ENCODE results near the gene STOX2. TPM values are rescaled to one million over a fixed set of nuclear protein-coding genes. Genes with fewer than 3 reads are reported as not detected.

STOX2 gene
- total RNA-seq, 4 donors from 2014 or later: 3.5 to 23.1 (median 7.6) TPM

GRCh38 chr4:183878251-183878970 lies 26.7 kb upstream of the STOX2 start:
- H3K27ac ChIP-seq: no peak overlapping the region
- no peak for TF ChIP-seq POLR2A (IDR thresholded peaks at IDR 0.05)
- H3K9me3 ChIP-seq: no peaks in the 10 kb centered on the region
- H3K4me3 ChIP-seq: no peak overlapping the region
- no peaks in the 10 kb centered on the region for H3K36me3 ChIP-seq
- H3K4me1 ChIP-seq: peaks cover 0 to 3% (median 0%) of the 10 kb centered on the region in 4 donors
- DNase-seq: no peak
- no peaks in the 10 kb centered on the region for H3K27me3 ChIP-seq

- DNase-seq: no peak
- H3K4me3 ChIP-seq: no peak overlapping the region
- no peaks in the 10 kb centered on the region for H3K36me3 ChIP-seq
- H3K27me3 ChIP-seq: no peaks in the 10 kb centered on the region
- H3K27ac ChIP-seq: no peak overlapping the region
- H3K9me3 ChIP-seq: no peaks in the 10 kb centered on the region
- no peaks in the 10 kb centered on the region for H3K4me1 ChIP-seq
- TF ChIP-seq POLR2A (IDR thresholded peaks at IDR 0.05) (no peak), CTCF (IDR thresholded peaks at IDR 0.05) (no peak)
These were observed 19.8 kb upstream of the STOX2 start for GRCh38 chr4:183885205-183885720.

DNA sequence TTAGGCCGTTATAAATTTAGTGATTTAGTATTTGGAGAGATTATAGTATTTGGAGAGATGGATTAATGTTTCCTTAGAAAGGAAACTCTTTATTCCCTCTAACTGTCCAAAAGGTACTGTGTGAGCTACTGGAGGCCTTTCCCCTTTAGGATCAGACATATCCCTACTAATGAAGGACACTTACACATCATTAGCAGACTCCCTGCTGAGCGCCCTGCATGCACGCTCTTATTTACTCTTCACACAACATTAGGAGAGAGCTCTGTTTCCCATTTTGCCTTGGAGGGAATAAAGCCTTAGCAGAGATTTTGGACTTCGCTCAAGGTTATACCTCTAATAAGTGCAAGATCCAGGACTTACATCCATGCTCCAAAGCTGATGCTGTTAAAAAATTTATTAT lies 17.8 kb upstream of the STOX2 start:
- DNase-seq: no peak
- TF ChIP-seq CTCF (IDR thresholded peaks at IDR 0.05) (no peak), POLR2A (IDR thresholded peaks at IDR 0.05) (no peak)

DNA sequence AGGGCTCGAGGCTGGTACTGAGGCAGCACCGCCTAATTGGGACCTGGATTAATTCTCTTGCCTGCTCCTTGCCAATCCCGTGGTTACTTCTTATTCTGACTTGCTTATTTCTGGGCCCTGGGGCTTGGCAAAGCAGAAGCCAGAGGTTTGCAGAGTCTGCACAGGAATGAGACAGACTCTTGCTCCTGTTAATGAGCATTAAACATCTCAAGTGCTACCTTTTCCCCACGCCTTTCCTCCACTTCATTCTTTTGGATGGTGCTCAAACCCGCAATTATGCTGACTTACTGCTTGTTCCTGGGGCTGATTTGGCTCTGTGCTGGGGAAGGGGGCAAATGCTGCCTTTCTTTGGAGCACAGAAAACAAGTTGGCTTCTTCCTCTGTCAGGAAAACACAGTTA lies 16.5 kb upstream of the STOX2 start:
- H3K27ac ChIP-seq: no peak overlapping the region
- H3K27me3 ChIP-seq: no peaks in the 10 kb centered on the region
- no peaks in the 10 kb centered on the region for H3K36me3 ChIP-seq
- H3K4me3 ChIP-seq: no peak overlapping the region
- no peak for TF ChIP-seq CTCF (IDR thresholded peaks at IDR 0.05)
- TF ChIP-seq POLR2A (IDR thresholded peaks at IDR 0.05): no peak
- DNase-seq: no peak
- H3K9me3 ChIP-seq: no peaks in the 10 kb centered on the region
- no peaks in the 10 kb centered on the region for H3K4me1 ChIP-seq

More for the DNA sequence above, 17.8 kb upstream of the STOX2 start:
- no peak overlapping the region for H3K4me3 ChIP-seq
- H3K4me1 ChIP-seq: no peaks in the 10 kb centered on the region
- H3K36me3 ChIP-seq: no peaks in the 10 kb centered on the region
- H3K9me3 ChIP-seq: no peaks in the 10 kb centered on the region
- no peak overlapping the region for H3K27ac ChIP-seq
- H3K27me3 ChIP-seq: no peaks in the 10 kb centered on the region

DNA sequence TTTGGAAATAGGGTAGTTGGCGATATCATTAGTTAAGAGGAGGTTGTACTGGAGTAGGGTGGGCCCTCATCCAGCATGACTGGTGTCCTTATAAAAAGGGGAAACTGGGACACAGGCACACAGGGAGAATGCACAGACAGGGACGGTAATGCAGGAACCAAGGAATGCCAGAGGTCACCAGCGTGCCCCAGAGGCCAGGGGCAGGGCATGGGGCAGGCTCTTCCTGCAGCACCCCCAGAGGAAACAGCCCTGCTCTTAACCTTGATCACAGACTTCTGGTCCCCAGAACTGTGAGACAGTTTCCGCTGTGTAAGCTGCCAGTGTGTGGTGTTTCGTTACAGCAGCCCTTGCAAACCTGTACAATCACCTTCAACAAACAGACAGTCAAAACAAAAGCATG lies 15.9 kb upstream of the STOX2 start:
- H3K4me3 ChIP-seq: no peak overlapping the region
- H3K36me3 ChIP-seq: no peaks in the 10 kb centered on the region
- TF ChIP-seq CTCF (IDR thresholded peaks at IDR 0.05) (no peak), POLR2A (IDR thresholded peaks at IDR 0.05) (no peak)

DNA sequence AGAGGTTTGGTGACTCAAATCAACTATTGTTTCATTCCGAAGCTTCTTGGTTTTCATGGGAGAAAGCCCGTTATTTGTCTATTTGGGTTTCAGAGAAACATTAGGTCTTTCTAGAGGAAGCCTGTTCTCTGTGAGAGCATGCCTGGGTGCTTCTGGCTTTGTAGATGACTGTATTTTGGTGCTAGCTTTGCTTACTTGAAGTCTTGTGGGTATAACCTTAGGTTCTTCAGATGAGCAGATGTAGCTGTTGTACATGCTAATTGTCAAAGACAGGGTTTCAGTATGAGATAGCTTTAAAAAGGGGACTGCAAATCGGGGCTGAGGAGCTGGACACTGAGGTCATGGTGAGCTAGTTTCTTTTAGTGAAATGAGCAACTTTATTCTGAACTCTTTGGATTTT lies 7.9 kb upstream of the STOX2 start:
- no peak overlapping the region for H3K27ac ChIP-seq
- H3K27me3 ChIP-seq: no peaks in the 10 kb centered on the region
- peaks cover 0 to 4% (median 0%) of the 10 kb centered on the region in 4 donors for H3K9me3 ChIP-seq
- no peaks in the 10 kb centered on the region for H3K4me1 ChIP-seq
- DNase-seq: no peak
- TF ChIP-seq CTCF (IDR thresholded peaks at IDR 0.05): no peak
- TF ChIP-seq POLR2A (IDR thresholded peaks at IDR 0.05): no peak
- H3K36me3 ChIP-seq: no peaks in the 10 kb centered on the region
- no peak overlapping the region for H3K4me3 ChIP-seq

More for the DNA sequence above, 15.9 kb upstream of the STOX2 start:
- Histone ChIP-seq H3K27me3 (no peaks in the 10 kb centered on the region), H3K9me3 (no peaks in the 10 kb centered on the region), H3K4me1 (no peaks in the 10 kb centered on the region), H3K27ac (no peak overlapping the region)
- DNase-seq: no peak

Data from Peyer's patch (tissue), 4 donors.